HG03342 (cell line): ENCODE measurements around the gene TNP2.
"Not testable (repeated sequence)": the region's sequence is repeated elsewhere in the genome, so short reads cannot be mapped to it uniquely, and the experiment has no call there.

Source experiments
- ATAC-seq: cut with Tn5 transposase; IDR thresholded peaks from one replicate; pipeline ENCODE4 v1.9.1; 2021; ENCODE audit warnings: mild to moderate bottlenecking, moderate library complexity; ENCODE audit not compliant: unreplicated experiment

TNP2 gene

GRCh38 chr16:11301645-11302501 is 32.7 kb upstream of the TNP2 start:
- no peak for ATAC-seq

GRCh38 chr16:11300560-11300892 is 31.4 kb upstream of the TNP2 start:
- ATAC-seq: no peak

GRCh38 chr16:11299865-11300559 is 30.9 kb upstream of the TNP2 start:
- no peak for ATAC-seq

GRCh38 chr16:11298950-11299547 is 29.9 kb upstream of the TNP2 start:
- not testable (repeated sequence) for ATAC-seq

- peak; percentile 9 for ATAC-seq
Measured at GRCh38 chr16:11298143-11298900, 29.2 kb upstream of the TNP2 start.

GRCh38 chr16:11297492-11298142 is 28.5 kb upstream of the TNP2 start:
- peak; percentile 72 for ATAC-seq

- ATAC-seq: peak; percentile 9
Measured at GRCh38 chr16:11296706-11297491, 27.8 kb upstream of the TNP2 start.

- ATAC-seq: no peak
Measured at GRCh38 chr16:11296351-11296705, 27.2 kb upstream of the TNP2 start.

- no peak for ATAC-seq
Measured at GRCh38 chr16:11295672-11296071, 26.5 kb upstream of the TNP2 start.

- no peak for ATAC-seq
Measured at GRCh38 chr16:11292076-11292748, 23.1 kb upstream of the TNP2 start.

- ATAC-seq: no peak
Measured at GRCh38 chr16:11291091-11291703, 22.1 kb upstream of the TNP2 start.

GRCh38 chr16:11290102-11290893 is 21.2 kb upstream of the TNP2 start:
- ATAC-seq: no peak

- ATAC-seq: not testable (repeated sequence)
Measured at GRCh38 chr16:11289696-11290095, 20.6 kb upstream of the TNP2 start.

- no peak for ATAC-seq
Measured at GRCh38 chr16:11289202-11289601, 20.1 kb upstream of the TNP2 start.

- no peak for ATAC-seq
Measured at GRCh38 chr16:11285842-11286241, 16.7 kb upstream of the TNP2 start.

- ATAC-seq: no peak
Measured at GRCh38 chr16:11283820-11284248, 14.7 kb upstream of the TNP2 start.

- ATAC-seq: no peak
Measured at GRCh38 chr16:11280616-11281522, 11.7 kb upstream of the TNP2 start, which contains the start of gene PRM1. Gene PRM1, minus strand, starts transcription at chr16:11281330. Its CDS starts 92 bp downstream, at chr16:11281238.
